HG02642 (cell line): Measurements from ENCODE around the gene KDM4C.

ENCODE experiments used
- ATAC-seq: cut with Tn5 transposase; IDR thresholded peaks from one replicate; pipeline ENCODE4 v1.9.1; 2021; ENCODE audit warnings: mild to moderate bottlenecking; ENCODE audit not compliant: unreplicated experiment, poor library complexity

Gene KDM4C

GRCh38 chr9:6956879-6957278 is 199.1 kb downstream of the KDM4C start:
- ATAC-seq, result no peak

GRCh38 chr9:6959270-6960000 is 201.7 kb downstream of the KDM4C start:
- ATAC-seq, result no peak

GRCh38 chr9:6960777-6961176 is 203.0 kb downstream of the KDM4C start:
- peak; percentile 80 for ATAC-seq

- no peak for ATAC-seq
Measured at GRCh38 chr9:6961845-6962522, 204.2 kb downstream of the KDM4C start.

- ATAC-seq, result no peak
Measured at GRCh38 chr9:6965566-6965965, 207.8 kb downstream of the KDM4C start.

- ATAC-seq, result no peak
Measured at GRCh38 chr9:6968271-6968670, 210.5 kb downstream of the KDM4C start.

- ATAC-seq, result no peak
Measured at GRCh38 chr9:6969805-6970204, 212.0 kb downstream of the KDM4C start.

GRCh38 chr9:6973089-6973488 is 215.3 kb downstream of the KDM4C start:
- no peak for ATAC-seq

- ATAC-seq, result peak; percentile 97
Measured at GRCh38 chr9:6973762-6974161, 216.0 kb downstream of the KDM4C start.

GRCh38 chr9:6975198-6975597 is 217.4 kb downstream of the KDM4C start:
- ATAC-seq, result no peak

GRCh38 chr9:6977761-6978160 is 220.0 kb downstream of the KDM4C start:
- no peak for ATAC-seq

- ATAC-seq, result no peak
Measured at GRCh38 chr9:6978591-6978990, 220.8 kb downstream of the KDM4C start.

GRCh38 chr9:6984941-6985578 is 227.3 kb downstream of the KDM4C start:
- no peak for ATAC-seq

GRCh38 chr9:6986141-6986815 is 228.5 kb downstream of the KDM4C start:
- ATAC-seq, result no peak

- ATAC-seq, result no peak
Measured at GRCh38 chr9:6987381-6987780, 229.6 kb downstream of the KDM4C start.

GRCh38 chr9:6991418-6991817 is 233.6 kb downstream of the KDM4C start:
- ATAC-seq, result no peak

- ATAC-seq, result no peak
Measured at GRCh38 chr9:6996061-6996854, 238.5 kb downstream of the KDM4C start.

- no peak for ATAC-seq
Measured at GRCh38 chr9:6997330-6997729, 239.6 kb downstream of the KDM4C start.

- ATAC-seq, result no peak
Measured at GRCh38 chr9:6999794-7000193, 242.0 kb downstream of the KDM4C start.

GRCh38 chr9:7001571-7001970 is 243.8 kb downstream of the KDM4C start:
- ATAC-seq, result no peak
